ACHN (cell line): ENCODE measurements around the gene OR4D5.

Experiments
- DNase-seq: peaks from one replicate; pipeline ENCODE4 v3.0.0-alpha.2; 2015
- in situ Hi-C: cut with HindIII; loops from 2 replicates; pipeline ENCODE4 v1.10.0; 2017; ENCODE audit warnings: low sequenced_read_pairs, low pct_ligation_motif_present, low pct_unique_long_range_greater_than_20kb

The OR4D5 gene

DNA sequence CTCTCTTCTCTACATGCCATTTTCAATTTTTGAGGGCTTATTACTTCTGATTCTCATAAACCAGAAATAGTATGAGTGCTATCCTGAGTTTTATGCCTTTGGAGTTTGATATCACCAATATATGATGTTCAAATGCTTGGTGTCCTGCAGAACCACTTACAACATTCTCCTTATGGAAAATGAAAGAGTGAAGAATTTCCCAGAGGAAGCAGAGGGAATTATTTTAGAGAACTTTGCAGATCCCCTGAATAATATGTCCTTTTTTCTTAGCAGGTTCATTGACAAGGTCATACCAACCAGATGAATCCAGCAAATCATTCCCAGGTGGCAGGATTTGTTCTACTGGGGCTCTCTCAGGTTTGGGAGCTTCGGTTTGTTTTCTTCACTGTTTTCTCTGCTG is at the start of gene OR4D5:
Gene OR4D5, plus strand, starts transcription at position 301 of the 400 bp plus-strand sequence. Its CDS starts 0 bp downstream, at position 301.
- in situ Hi-C loops: no loop called here
- no peak for DNase-seq

DNA sequence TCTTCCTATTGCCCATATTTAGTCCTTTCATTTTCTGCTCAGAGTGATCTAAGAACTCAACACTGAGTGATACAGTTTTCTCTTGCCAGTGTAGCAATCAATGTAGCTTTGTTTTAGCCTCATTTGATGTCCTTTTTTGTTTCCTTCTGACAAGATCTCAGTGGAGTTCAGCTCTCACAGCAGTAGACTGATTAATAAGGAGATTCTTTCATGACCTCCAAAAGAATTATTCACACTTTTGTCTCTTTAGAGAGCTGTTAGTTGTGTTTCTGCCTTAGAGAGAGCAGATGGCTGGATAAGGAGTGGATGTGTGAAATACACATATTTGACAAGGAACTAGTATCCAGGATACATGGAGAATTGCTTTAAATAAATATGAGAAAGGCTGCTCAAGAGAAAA is 47.4 kb upstream of the OR4D5 start:
- in situ Hi-C loops: no loop called here
- DNase-seq: no peak

DNA sequence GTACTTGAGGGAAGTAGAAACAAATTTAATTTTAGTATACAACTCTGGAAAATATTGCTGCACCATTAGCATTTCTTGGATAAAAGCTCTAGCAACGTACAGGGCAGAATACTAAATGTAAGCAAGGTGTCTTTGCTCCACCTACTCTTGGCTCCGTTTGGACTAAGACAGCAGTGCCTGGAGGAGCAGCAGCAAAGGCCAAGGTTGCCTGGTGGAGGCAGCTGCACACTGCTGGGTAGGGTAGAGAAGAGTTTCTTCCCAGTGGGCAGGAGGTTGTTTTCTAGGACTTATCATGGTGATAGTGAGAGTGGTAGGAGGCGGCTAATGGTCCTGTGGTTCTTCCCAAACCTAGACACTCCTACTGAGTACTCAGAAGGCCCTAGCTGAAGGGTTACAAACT is 39.6 kb upstream of the OR4D5 start:
- in situ Hi-C loops: no loop called here
- no peak for DNase-seq

- in situ Hi-C loops: no loop called here
Observed at GRCh38 chr11:123901867-123902266, 37.5 kb upstream of the OR4D5 start, which contains the start of gene OR8D4. OR8D4 (plus strand) TSS chr11:123902167; CDS start chr11:123906432, 4,265 bp downstream.

GRCh38 chr11:123903932-123904331 is 35.5 kb upstream of the OR4D5 start:
- in situ Hi-C loops: no loop called here
- no peak for DNase-seq

More at GRCh38 chr11:123901867-123902266, 37.5 kb upstream of the OR4D5 start, which contains the start of gene OR8D4:
- DNase-seq: no peak

- no peak for DNase-seq
- in situ Hi-C loops: no loop called here
Observed at GRCh38 chr11:123904932-123905331, 34.5 kb upstream of the OR4D5 start.

GRCh38 chr11:123905826-123906225 is 33.6 kb upstream of the OR4D5 start:
- in situ Hi-C loops: no loop called here
- DNase-seq: no peak

GRCh38 chr11:123920943-123921342 is 18.5 kb upstream of the OR4D5 start:
- in situ Hi-C loops: no loop called here
- no peak for DNase-seq

DNA sequence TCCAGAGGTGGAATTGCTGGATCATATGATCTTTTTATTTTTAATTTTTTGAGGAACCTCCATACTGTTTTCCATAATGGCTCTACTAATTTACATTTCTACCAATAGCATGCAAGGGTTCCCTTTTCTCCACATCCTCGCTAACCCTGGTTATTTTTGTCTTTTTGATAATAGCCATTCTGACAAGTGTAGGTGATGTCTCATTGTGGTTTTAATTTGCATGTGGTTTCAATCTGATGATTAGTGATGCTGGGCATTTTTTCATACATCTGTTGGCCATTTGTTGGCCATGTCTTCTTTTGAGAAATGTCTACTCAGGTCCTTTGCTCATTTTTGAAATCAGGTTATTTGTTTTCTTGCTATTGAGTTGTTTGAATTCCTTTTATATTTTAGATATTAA is 15.4 kb upstream of the OR4D5 start:
- no peak for DNase-seq
- in situ Hi-C loops: no loop called here

- in situ Hi-C loops: no loop called here
- no peak for DNase-seq
Observed at GRCh38 chr11:123942413-123942812, 3.0 kb downstream of the OR4D5 start.

DNA sequence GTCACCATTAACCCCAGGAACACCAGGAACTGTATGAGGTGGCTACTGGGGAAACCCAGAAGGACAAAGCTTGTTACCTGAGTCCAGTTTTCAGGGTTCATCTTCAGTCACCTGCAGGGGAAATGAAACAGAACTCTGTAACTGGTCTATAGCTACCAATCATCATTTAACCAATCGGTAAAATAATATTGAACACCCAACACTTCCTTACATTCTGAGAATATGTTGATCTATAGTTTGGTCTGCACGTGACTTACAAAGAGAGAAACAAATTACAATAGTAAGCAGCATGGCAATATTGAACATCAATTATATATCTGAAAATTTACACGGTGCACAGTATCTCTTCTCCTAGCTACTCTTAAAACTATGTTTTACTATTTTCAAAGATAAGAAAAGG is 4.3 kb downstream of the OR4D5 start, which contains the start of gene OR6T1:
Gene OR6T1, minus strand, starts transcription at position 101 of the 400 bp plus-strand sequence. Its CDS starts 0 bp downstream, at position 101.
- in situ Hi-C loops: no loop called here

GRCh38 chr11:123945132-123945531 is 5.7 kb downstream of the OR4D5 start:
- no peak for DNase-seq
- in situ Hi-C loops: no loop called here

More for the DNA sequence above, 4.3 kb downstream of the OR4D5 start, which contains the start of gene OR6T1:
- DNase-seq: no peak

GRCh38 chr11:123956752-123957151 is 17.3 kb downstream of the OR4D5 start:
- no peak for DNase-seq
- in situ Hi-C loops: no loop called here

DNA sequence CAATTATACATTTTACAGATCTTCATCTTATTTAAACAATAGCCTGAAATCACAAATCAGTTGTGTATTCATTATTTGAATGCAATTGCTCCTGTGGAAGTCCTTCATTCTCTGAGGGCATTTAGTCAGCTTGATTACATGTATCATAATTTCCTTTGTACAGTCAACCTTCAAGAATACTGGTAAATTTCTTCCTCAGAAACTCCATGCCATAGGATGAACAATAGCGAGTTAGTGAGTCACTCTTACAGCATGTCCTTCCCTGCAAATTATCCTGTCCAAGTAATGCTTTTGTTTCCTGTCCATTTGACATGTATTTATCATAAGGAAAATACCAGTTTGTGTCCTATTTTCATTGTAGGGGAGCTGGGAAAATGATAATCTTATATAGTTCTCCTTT is 34.4 kb downstream of the OR4D5 start:
- no peak for DNase-seq
- in situ Hi-C loops: no loop called here

- DNase-seq: no peak
- in situ Hi-C loops: no loop called here
Observed at GRCh38 chr11:123976770-123977560, 37.5 kb downstream of the OR4D5 start.

GRCh38 chr11:123977731-123978347 is 38.4 kb downstream of the OR4D5 start, which contains the start of gene OR10S1:
OR10S1 (minus strand) TSS chr11:123977781; CDS start chr11:123977664, 117 bp downstream.
- in situ Hi-C loops: no loop called here
- no peak for DNase-seq

DNA sequence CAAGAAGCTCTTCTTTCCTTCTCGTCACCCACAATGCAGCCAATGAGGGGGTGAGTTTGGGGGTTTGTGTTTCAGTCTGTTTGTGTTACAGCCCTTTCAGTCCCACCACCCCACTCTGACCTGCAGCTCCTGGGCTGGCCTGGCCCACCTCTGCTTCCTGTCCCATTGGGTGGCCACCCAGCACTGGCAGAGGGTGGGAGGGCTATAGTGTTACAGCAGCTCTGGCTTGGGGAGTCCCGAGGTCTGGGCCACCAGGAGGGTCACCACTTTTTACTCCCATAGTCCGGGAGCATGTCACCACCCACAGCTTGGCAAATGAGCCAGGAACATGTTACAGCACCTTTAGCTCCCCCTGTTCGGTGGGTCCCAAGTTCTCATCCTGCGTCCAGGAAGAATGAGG is 39.9 kb downstream of the OR4D5 start:
- in situ Hi-C loops: no loop called here
- no peak for DNase-seq
